OCI-LY1 (cell line): ENCODE measurements around the gene NEUROD6.

Experiments used
- EZH2 ChIP-seq: fragments of 200-600 bp; sonication (generic), shearing (Covaris generic); IDR thresholded peaks from 2 replicates; pipeline ENCODE4 v1.8.0; 2017; ENCODE audit warnings: borderline replicate concordance, mixed run types, mild to moderate bottlenecking, antibody characterized with exemption, low read length, moderate library complexity, mixed read lengths
- TF ChIP-seq, protein P1 (sequence below): fragments of 200-600 bp; sonication (generic), shearing (Covaris generic); IDR thresholded peaks from 2 replicates; pipeline ENCODE4 v1.5.1; 2017; ENCODE audit warnings: mild to moderate bottlenecking, antibody characterized with exemption, low read length, moderate library complexity, mixed read lengths

DNA sequence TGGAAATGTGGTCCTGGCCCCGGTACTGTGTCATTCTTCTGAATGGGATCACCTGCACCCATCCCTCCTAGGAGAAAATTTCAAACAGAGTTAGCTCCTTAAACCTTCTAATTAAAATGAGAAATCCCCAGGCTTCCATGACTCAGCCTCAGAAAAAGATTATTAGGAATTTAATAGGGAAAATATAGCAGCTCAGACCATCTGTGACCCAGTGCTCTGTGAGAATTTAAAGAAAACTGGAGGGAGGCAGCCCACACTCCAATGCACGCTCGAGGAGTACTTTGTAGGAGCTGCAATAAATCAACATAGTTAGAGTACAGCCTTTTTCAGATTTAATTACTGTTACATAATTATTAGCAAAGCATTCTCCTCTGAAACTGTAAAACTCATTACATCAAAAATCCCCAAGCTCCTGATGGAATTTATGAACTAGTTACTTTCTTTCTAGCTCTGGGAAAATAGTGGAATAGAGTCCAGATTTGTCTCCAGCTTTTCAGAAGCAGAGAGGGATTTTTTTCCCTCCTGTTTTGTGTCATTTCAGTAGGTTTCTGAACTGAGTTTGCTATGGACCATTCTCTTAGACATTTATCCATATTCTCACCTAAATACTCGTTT is 30.1 kb downstream of the NEUROD6 start:
- TF ChIP-seq EZH2 = no peak
- TF ChIP-seq, protein P1, sequence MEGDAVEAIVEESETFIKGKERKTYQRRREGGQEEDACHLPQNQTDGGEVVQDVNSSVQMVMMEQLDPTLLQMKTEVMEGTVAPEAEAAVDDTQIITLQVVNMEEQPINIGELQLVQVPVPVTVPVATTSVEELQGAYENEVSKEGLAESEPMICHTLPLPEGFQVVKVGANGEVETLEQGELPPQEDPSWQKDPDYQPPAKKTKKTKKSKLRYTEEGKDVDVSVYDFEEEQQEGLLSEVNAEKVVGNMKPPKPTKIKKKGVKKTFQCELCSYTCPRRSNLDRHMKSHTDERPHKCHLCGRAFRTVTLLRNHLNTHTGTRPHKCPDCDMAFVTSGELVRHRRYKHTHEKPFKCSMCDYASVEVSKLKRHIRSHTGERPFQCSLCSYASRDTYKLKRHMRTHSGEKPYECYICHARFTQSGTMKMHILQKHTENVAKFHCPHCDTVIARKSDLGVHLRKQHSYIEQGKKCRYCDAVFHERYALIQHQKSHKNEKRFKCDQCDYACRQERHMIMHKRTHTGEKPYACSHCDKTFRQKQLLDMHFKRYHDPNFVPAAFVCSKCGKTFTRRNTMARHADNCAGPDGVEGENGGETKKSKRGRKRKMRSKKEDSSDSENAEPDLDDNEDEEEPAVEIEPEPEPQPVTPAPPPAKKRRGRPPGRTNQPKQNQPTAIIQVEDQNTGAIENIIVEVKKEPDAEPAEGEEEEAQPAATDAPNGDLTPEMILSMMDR = no peak
